Ishikawa (cell line): ENCODE measurements around the gene KAT8.

Experiments
- CEBPB ChIP-seq: IDR thresholded peaks from 2 replicates; pipeline ENCODE4 v1.6.1; 2012
- CREB1 ChIP-seq: IDR thresholded peaks from 2 replicates; pipeline ENCODE4 v1.6.1; 2012; ENCODE audit warnings: low read depth
- EGR1 ChIP-seq: IDR thresholded peaks from 2 replicates; pipeline ENCODE4 v1.6.1; 2012
- EP300 ChIP-seq: IDR thresholded peaks from 2 replicates; pipeline ENCODE4 v1.6.1; 2012; ENCODE audit warnings: borderline replicate concordance
- FOXM1 ChIP-seq: IDR thresholded peaks from 2 replicates; pipeline ENCODE4 v1.6.1; 2012; ENCODE audit warnings: low read depth, borderline replicate concordance
- NFIC ChIP-seq: IDR thresholded peaks from 2 replicates; pipeline ENCODE4 v1.6.1; 2012
- RAD21 ChIP-seq: IDR thresholded peaks from 2 replicates; pipeline ENCODE4 v1.6.1; 2012; ENCODE audit warnings: low read depth
- TAF1 ChIP-seq: IDR thresholded peaks from 2 replicates; pipeline ENCODE4 v1.6.1; 2012; ENCODE audit warnings: low read depth, mild to moderate bottlenecking
- TCF12 ChIP-seq: IDR thresholded peaks from 2 replicates; pipeline ENCODE4 v1.6.1; 2012; ENCODE audit warnings: low read depth
- TEAD4 ChIP-seq: IDR thresholded peaks from 2 replicates; pipeline ENCODE4 v1.6.1; 2012
- YY1 ChIP-seq: IDR thresholded peaks from 2 replicates; pipeline ENCODE4 v1.6.1; 2012; ENCODE audit warnings: low read depth
- ZBTB7A ChIP-seq: IDR thresholded peaks from 2 replicates; pipeline ENCODE4 v1.6.1; 2012; ENCODE audit warnings: low read depth
- TF ChIP-seq, protein P1 (sequence below): IDR thresholded peaks from 2 replicates; pipeline ENCODE4 v1.6.1; 2012
- TF ChIP-seq, protein P2 (sequence below): IDR thresholded peaks from 2 replicates; pipeline ENCODE4 v1.6.1; 2012
- TF ChIP-seq, protein P3 (sequence below): IDR thresholded peaks from 2 replicates; pipeline ENCODE4 v1.6.1; 2012; ENCODE audit warnings: low read depth, mild to moderate bottlenecking

KAT8 gene

GRCh38 chr16:31149894-31150890, 32.7 kb downstream of the KAT8 start, which contains the start of gene PRSS36:
Gene PRSS36 (minus strand): TSS chr16:31150066. CDS start chr16:31150035, 31 bp downstream.
- TF ChIP-seq YY1 = no peak
- TF ChIP-seq, protein P1, sequence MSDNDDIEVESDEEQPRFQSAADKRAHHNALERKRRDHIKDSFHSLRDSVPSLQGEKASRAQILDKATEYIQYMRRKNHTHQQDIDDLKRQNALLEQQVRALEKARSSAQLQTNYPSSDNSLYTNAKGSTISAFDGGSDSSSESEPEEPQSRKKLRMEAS = no peak
- no peak for TF ChIP-seq ZBTB7A
- TF ChIP-seq TEAD4 = no peak
- TF ChIP-seq, protein P2, sequence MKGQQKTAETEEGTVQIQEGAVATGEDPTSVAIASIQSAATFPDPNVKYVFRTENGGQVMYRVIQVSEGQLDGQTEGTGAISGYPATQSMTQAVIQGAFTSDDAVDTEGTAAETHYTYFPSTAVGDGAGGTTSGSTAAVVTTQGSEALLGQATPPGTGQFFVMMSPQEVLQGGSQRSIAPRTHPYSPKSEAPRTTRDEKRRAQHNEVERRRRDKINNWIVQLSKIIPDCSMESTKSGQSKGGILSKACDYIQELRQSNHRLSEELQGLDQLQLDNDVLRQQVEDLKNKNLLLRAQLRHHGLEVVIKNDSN = no peak
- no peak for TF ChIP-seq EP300
- TF ChIP-seq CREB1 = no peak
- no peak for TF ChIP-seq CEBPB
- TF ChIP-seq EGR1 = no peak
- TF ChIP-seq TCF12 = no peak
- no peak for TF ChIP-seq FOXM1

GRCh38 chr16:31157136-31157535, 39.7 kb downstream of the KAT8 start:
- TF ChIP-seq TCF12 (no peak), FOXM1 (no peak), RAD21 (no peak), TEAD4 (no peak), CREB1 (no peak), YY1 (no peak), TAF1 (no peak), CEBPB (no peak), ZBTB7A (no peak), NFIC (no peak)
- TF ChIP-seq, protein P2 = no peak
- TF ChIP-seq, protein P1 = no peak

DNA sequence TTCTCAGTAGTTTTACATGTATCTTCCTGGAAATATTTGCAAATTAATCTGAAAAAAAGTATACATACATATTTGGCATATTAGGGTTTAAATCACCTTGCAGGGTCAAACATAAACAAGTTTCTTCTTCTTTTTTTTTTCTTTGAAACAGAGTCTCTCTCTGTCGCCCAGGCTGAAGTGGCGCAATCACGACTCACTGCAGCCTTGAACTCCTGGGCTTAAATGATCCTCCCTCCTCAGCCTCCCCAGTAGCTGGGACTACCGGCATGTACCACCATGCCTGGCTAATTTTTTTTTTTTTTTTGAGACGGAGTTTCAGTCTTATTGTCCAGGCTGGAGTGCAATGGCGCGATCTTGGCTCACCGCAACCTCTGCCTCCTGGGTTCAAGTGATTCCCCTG, 49.9 kb downstream of the KAT8 start:
- TF ChIP-seq EGR1 = no peak
- TF ChIP-seq YY1 = no peak
- TF ChIP-seq, protein P1 = no peak
- no peak for TF ChIP-seq RAD21

DNA sequence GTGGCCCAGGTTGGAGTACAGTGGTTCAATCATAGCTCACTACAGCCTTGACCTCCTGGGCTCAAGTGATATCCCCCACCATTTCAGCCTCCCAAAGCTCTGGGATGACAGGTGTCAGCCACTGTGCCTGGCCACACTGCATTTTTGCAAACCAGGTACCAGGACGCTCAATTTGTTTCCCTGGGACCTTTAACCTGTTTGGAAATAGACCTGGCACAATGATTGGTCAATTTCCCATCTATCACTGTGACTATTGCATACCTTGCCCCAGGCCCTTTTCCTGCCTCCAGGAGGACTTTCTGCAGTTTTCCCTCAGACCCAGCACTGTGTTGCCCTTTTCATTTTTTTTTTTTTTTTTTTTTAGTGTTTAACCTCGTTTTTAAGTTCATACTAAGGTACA, 51.4 kb downstream of the KAT8 start:
- TF ChIP-seq CEBPB (no peak), TEAD4 (no peak), NFIC (no peak), YY1 (no peak), FOXM1 (no peak), RAD21 (no peak), ZBTB7A (no peak), EGR1 (no peak), TCF12 (no peak), TAF1 (no peak), CREB1 (no peak), EP300 (no peak)
- TF ChIP-seq, protein P2 = no peak
- TF ChIP-seq, protein P1 = no peak
- TF ChIP-seq, protein P3, sequence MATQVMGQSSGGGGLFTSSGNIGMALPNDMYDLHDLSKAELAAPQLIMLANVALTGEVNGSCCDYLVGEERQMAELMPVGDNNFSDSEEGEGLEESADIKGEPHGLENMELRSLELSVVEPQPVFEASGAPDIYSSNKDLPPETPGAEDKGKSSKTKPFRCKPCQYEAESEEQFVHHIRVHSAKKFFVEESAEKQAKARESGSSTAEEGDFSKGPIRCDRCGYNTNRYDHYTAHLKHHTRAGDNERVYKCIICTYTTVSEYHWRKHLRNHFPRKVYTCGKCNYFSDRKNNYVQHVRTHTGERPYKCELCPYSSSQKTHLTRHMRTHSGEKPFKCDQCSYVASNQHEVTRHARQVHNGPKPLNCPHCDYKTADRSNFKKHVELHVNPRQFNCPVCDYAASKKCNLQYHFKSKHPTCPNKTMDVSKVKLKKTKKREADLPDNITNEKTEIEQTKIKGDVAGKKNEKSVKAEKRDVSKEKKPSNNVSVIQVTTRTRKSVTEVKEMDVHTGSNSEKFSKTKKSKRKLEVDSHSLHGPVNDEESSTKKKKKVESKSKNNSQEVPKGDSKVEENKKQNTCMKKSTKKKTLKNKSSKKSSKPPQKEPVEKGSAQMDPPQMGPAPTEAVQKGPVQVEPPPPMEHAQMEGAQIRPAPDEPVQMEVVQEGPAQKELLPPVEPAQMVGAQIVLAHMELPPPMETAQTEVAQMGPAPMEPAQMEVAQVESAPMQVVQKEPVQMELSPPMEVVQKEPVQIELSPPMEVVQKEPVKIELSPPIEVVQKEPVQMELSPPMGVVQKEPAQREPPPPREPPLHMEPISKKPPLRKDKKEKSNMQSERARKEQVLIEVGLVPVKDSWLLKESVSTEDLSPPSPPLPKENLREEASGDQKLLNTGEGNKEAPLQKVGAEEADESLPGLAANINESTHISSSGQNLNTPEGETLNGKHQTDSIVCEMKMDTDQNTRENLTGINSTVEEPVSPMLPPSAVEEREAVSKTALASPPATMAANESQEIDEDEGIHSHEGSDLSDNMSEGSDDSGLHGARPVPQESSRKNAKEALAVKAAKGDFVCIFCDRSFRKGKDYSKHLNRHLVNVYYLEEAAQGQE = no peak

GRCh38 chr16:31177136-31177535, 59.7 kb downstream of the KAT8 start:
- TF ChIP-seq EP300 = no peak
- TF ChIP-seq, protein P3 = no peak
- TF ChIP-seq, protein P1 = no peak
- TF ChIP-seq NFIC = no peak
- TF ChIP-seq, protein P2 = no peak
